SK-N-SH (cell line): Measurements from ENCODE around the gene PRAF2.

Source experiments
- CTCF ChIP-seq: fragments of 200-600 bp; sonication (generic); IDR thresholded peaks from 2 replicates; pipeline ENCODE4 v1.6.1; 2017; ENCODE audit warnings: antibody characterized with exemption, mild to moderate bottlenecking, moderate library complexity
- FOXM1 ChIP-seq: IDR thresholded peaks from 2 replicates; pipeline ENCODE4 v1.4.0; 2012; ENCODE audit warnings: low read depth, mild to moderate bottlenecking
- IRF3 ChIP-seq: fragments of 150-350 bp; IDR thresholded peaks from 2 replicates; pipeline ENCODE4 v1.6.1; 2016; ENCODE audit warnings: mild to moderate bottlenecking, low read depth, low read length
- NFIC ChIP-seq: IDR thresholded peaks from 2 replicates; pipeline ENCODE4 v1.4.0; 2012; ENCODE audit warnings: borderline replicate concordance
- PBX3 ChIP-seq: IDR thresholded peaks from 2 replicates; pipeline ENCODE4; 2012
- POLR2AphosphoS5 ChIP-seq: IDR thresholded peaks from 2 replicates; pipeline ENCODE4 v1.6.1; 2012; ENCODE audit warnings: low read depth, low read length
- RCOR1 ChIP-seq: fragments of 150-350 bp; IDR thresholded peaks from 2 replicates; pipeline ENCODE4 v1.6.1; 2017; ENCODE audit warnings: antibody characterized with exemption, low read length

- TF ChIP-seq FOXM1 = no peak
- TF ChIP-seq POLR2AphosphoS5 = no peak
- no peak for TF ChIP-seq NFIC
- TF ChIP-seq IRF3 = no peak
- TF ChIP-seq CTCF = no peak
- no peak for TF ChIP-seq RCOR1
- no peak for TF ChIP-seq PBX3
Measured at GRCh38 chrX:49120091-49120490, 46.3 kb upstream of the PRAF2 start.
